WTC11 (cell line): ENCODE measurements around the gene ACTN1. TPM values are rescaled to one million over a fixed set of nuclear protein-coding genes. Genes with fewer than 3 reads are reported as not detected.
A peak's percentile ranks its signal among the peaks of the same experiment; 100 is the strongest.

Experiments
- ATAC-seq: fragments of 200-7000 bp; cut with Tn5 transposase; 2 replicates; pipeline ENCODE4 v1.10.0; 2021; ENCODE audit warnings: mild to moderate bottlenecking, moderate library complexity
- CTCF ChIA-PET: fragments of 300-600 bp; sonication (Branson Sonifier 250); formaldehyde crosslinking; loops from one replicate; lab custom pipeline; 2021; ENCODE audit warnings: antibody characterized with exemption; lab: Charles Lee
- POLR2A ChIA-PET: fragments of 350-600 bp; sonication (Branson Sonifier 250); formaldehyde crosslinking; loops from one replicate; lab custom pipeline; 2021; ENCODE audit warnings: antibody characterized with exemption; lab: Charles Lee
- DNase-seq: peaks from one replicate; pipeline ENCODE4 v3.0.0; 2021; ENCODE audit warnings: low spot score
- H3K27ac Mint-ChIP-seq: 2 replicates; pipeline ENCODE4 v1.8.0; 2021; ENCODE audit warnings: mixed read lengths
- H3K27me3 Mint-ChIP-seq: 2 replicates; pipeline ENCODE4 v1.8.0; 2021; ENCODE audit warnings: low read depth, mild to moderate bottlenecking, moderate library complexity, mixed read lengths
- H3K36me3 Mint-ChIP-seq: 2 replicates; pipeline ENCODE4 v1.8.0; 2021; ENCODE audit warnings: mixed read lengths
- H3K4me1 Mint-ChIP-seq: 2 replicates; pipeline ENCODE4 v1.8.0; 2022; ENCODE audit warnings: mixed read lengths
- H3K4me3 Mint-ChIP-seq: 2 replicates; pipeline ENCODE4 v1.8.0; 2021; ENCODE audit warnings: mild to moderate bottlenecking, moderate library complexity, mixed read lengths
- H3K9me3 Mint-ChIP-seq: 2 replicates; pipeline ENCODE4 v1.8.0; 2021; ENCODE audit warnings: mixed read lengths
- ATF3 ChIP-seq: sonication (generic); formaldehyde crosslinking; conservative IDR thresholded peaks from 2 replicates; pipeline ENCODE4 v1.8.1; 2022; ENCODE audit warnings: mild to moderate bottlenecking, missing genetic modification reagents
- ATF6 ChIP-seq: sonication (generic); formaldehyde crosslinking; IDR thresholded peaks from 2 replicates; pipeline ENCODE4 v1.8.1; 2023; ENCODE audit warnings: mild to moderate bottlenecking, missing genetic modification reagents
- CREB1 ChIP-seq: sonication (generic); formaldehyde crosslinking; IDR thresholded peaks from 2 replicates; pipeline ENCODE4 v1.8.0; 2023; ENCODE audit warnings: mild to moderate bottlenecking, missing genetic modification reagents
- E2F4 ChIP-seq: sonication (generic); formaldehyde crosslinking; IDR thresholded peaks from 2 replicates; pipeline ENCODE4 v1.8.1; 2022; ENCODE audit warnings: low read depth, mild to moderate bottlenecking, moderate library complexity, missing genetic modification reagents, borderline replicate concordance
- ERG ChIP-seq: fragments of 250-450 bp; sonication (Bioruptor Pico); IDR thresholded peaks from 2 replicates; pipeline ENCODE4 v1.8.0; 2021; ENCODE audit warnings: mild to moderate bottlenecking
- GRHL2 ChIP-seq: fragments of 250-450 bp; sonication (Bioruptor Pico); IDR thresholded peaks from 2 replicates; pipeline ENCODE4 v1.8.0; 2022; ENCODE audit warnings: mild to moderate bottlenecking, moderate library complexity; ENCODE audit not compliant: insufficient replicate concordance, severe bottlenecking
- GTF2I ChIP-seq: fragments of 250-450 bp; sonication (Bioruptor Pico); conservative IDR thresholded peaks from 2 replicates; pipeline ENCODE4 v1.4.0; 2021; ENCODE audit warnings: mild to moderate bottlenecking
- IRF2 ChIP-seq: sonication (generic); formaldehyde crosslinking; IDR thresholded peaks from 2 replicates; pipeline ENCODE4 v1.8.0; 2022; ENCODE audit warnings: low read depth, missing genetic modification reagents, borderline replicate concordance
- KAT7 ChIP-seq: sonication (generic); formaldehyde crosslinking; IDR thresholded peaks from 2 replicates; pipeline ENCODE4 v1.8.1; 2023; ENCODE audit warnings: missing genetic modification reagents, mild to moderate bottlenecking, borderline replicate concordance
- NFATC4 ChIP-seq: fragments of 250-450 bp; sonication (Bioruptor Pico); IDR thresholded peaks from 2 replicates; pipeline ENCODE4 v1.9.0; 2021; ENCODE audit warnings: mild to moderate bottlenecking
- OVOL2 ChIP-seq: fragments of 250-450 bp; sonication (Bioruptor Pico); IDR thresholded peaks from 2 replicates; pipeline ENCODE4 v1.9.0; 2021; ENCODE audit warnings: mild to moderate bottlenecking, borderline replicate concordance
- PRRX2 ChIP-seq: fragments of 250-450 bp; sonication (Bioruptor Pico); IDR thresholded peaks from 2 replicates; pipeline ENCODE4 v1.8.0; 2021; ENCODE audit warnings: mild to moderate bottlenecking
- RELA ChIP-seq: sonication (generic); formaldehyde crosslinking; IDR thresholded peaks from 2 replicates; pipeline ENCODE4 v1.8.1; 2022; ENCODE audit warnings: missing genetic modification reagents, mild to moderate bottlenecking, borderline replicate concordance
- SOX15 ChIP-seq: fragments of 250-450 bp; sonication (Bioruptor Pico); IDR thresholded peaks from 2 replicates; pipeline ENCODE4 v1.9.0; 2021; ENCODE audit warnings: mild to moderate bottlenecking
- TEAD4 ChIP-seq: sonication (generic); formaldehyde crosslinking; IDR thresholded peaks from 2 replicates; pipeline ENCODE4 v1.8.0; 2022; ENCODE audit warnings: mild to moderate bottlenecking, missing genetic modification reagents
- USF2 ChIP-seq: sonication (generic); formaldehyde crosslinking; IDR thresholded peaks from 2 replicates; pipeline ENCODE4 v1.8.1; 2023; ENCODE audit warnings: mild to moderate bottlenecking, missing genetic modification reagents, moderate library complexity
- ZNF138 ChIP-seq: sonication (generic); formaldehyde crosslinking; conservative IDR thresholded peaks from 2 replicates; pipeline ENCODE4 v1.8.1; 2022; ENCODE audit warnings: mild to moderate bottlenecking, moderate library complexity, missing genetic modification reagents
- ZNF219 ChIP-seq: sonication (generic); formaldehyde crosslinking; IDR thresholded peaks from 2 replicates; pipeline ENCODE4 v1.8.0; 2023; ENCODE audit warnings: missing genetic modification reagents, mild to moderate bottlenecking, borderline replicate concordance
- ZNF671 ChIP-seq: fragments of 250-450 bp; sonication (Bioruptor Pico); IDR thresholded peaks from 2 replicates; pipeline ENCODE4 v1.8.0; 2021; ENCODE audit warnings: mild to moderate bottlenecking
- total RNA-seq: library from RNA; stranded (reverse); gene quantifications from 3 replicates; pipeline ENCODE4 v1.2.3, GENCODE V29; 2021
- TF ChIP-seq, protein P1 (sequence below): fragments of 200-600 bp; IDR thresholded peaks from 2 replicates; pipeline ENCODE4 v1.8.0; 2022; ENCODE audit warnings: antibody characterized with exemption
- TF ChIP-seq, protein P2 (sequence below): sonication (generic); formaldehyde crosslinking; conservative IDR thresholded peaks from 2 replicates; pipeline ENCODE4 v1.8.1; 2023; ENCODE audit warnings: mild to moderate bottlenecking, low read depth, missing genetic modification reagents, moderate library complexity
- TF ChIP-seq, protein P3 (sequence below): sonication (generic); formaldehyde crosslinking; IDR thresholded peaks from 2 replicates; pipeline ENCODE4 v1.8.1; 2023; ENCODE audit warnings: mild to moderate bottlenecking, missing genetic modification reagents, moderate library complexity

The ACTN1 gene
- total RNA-seq, 1 experiment from 2014 or later: 196 TPM

- H3K9me3 Mint-ChIP-seq: peaks cover 8% of the 10 kb centered on the region
- TF ChIP-seq, protein P1, sequence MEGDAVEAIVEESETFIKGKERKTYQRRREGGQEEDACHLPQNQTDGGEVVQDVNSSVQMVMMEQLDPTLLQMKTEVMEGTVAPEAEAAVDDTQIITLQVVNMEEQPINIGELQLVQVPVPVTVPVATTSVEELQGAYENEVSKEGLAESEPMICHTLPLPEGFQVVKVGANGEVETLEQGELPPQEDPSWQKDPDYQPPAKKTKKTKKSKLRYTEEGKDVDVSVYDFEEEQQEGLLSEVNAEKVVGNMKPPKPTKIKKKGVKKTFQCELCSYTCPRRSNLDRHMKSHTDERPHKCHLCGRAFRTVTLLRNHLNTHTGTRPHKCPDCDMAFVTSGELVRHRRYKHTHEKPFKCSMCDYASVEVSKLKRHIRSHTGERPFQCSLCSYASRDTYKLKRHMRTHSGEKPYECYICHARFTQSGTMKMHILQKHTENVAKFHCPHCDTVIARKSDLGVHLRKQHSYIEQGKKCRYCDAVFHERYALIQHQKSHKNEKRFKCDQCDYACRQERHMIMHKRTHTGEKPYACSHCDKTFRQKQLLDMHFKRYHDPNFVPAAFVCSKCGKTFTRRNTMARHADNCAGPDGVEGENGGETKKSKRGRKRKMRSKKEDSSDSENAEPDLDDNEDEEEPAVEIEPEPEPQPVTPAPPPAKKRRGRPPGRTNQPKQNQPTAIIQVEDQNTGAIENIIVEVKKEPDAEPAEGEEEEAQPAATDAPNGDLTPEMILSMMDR: no peak
- no peak for TF ChIP-seq SOX15 (CRISPR knock-in tag)
- TF ChIP-seq NFATC4: no peak
- no peak for TF ChIP-seq USF2 (CRISPR knock-in tag)
- no peak for TF ChIP-seq IRF2 (CRISPR knock-in tag)
- no peak for TF ChIP-seq ZNF219
- TF ChIP-seq GTF2I: no peak
- no peak for TF ChIP-seq TEAD4 (CRISPR knock-in tag)
- TF ChIP-seq ERG (CRISPR knock-in tag): no peak
- TF ChIP-seq CREB1 (CRISPR knock-in tag): no peak
- TF ChIP-seq ZNF138 (CRISPR knock-in tag): no peak
- no peak for TF ChIP-seq GRHL2
- TF ChIP-seq RELA (CRISPR knock-in tag): no peak
- TF ChIP-seq E2F4 (CRISPR knock-in tag): no peak
- no peak for TF ChIP-seq OVOL2 (CRISPR knock-in tag)
- TF ChIP-seq, protein P2, sequence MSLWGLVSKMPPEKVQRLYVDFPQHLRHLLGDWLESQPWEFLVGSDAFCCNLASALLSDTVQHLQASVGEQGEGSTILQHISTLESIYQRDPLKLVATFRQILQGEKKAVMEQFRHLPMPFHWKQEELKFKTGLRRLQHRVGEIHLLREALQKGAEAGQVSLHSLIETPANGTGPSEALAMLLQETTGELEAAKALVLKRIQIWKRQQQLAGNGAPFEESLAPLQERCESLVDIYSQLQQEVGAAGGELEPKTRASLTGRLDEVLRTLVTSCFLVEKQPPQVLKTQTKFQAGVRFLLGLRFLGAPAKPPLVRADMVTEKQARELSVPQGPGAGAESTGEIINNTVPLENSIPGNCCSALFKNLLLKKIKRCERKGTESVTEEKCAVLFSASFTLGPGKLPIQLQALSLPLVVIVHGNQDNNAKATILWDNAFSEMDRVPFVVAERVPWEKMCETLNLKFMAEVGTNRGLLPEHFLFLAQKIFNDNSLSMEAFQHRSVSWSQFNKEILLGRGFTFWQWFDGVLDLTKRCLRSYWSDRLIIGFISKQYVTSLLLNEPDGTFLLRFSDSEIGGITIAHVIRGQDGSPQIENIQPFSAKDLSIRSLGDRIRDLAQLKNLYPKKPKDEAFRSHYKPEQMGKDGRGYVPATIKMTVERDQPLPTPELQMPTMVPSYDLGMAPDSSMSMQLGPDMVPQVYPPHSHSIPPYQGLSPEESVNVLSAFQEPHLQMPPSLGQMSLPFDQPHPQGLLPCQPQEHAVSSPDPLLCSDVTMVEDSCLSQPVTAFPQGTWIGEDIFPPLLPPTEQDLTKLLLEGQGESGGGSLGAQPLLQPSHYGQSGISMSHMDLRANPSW: no peak
- ATAC-seq: peak; percentile 8; the same call in 1 of the 2 replicates
- ChIA-PET CTCF (interaction anchor here (0.7 to 6.3 kb wide), 9 partner anchors 10 to 207 kb away, joined by 3 to 48 read pairs (median 4); no protein-coding TSS in a partner anchor), POLR2A (interaction anchor here (0.6 to 1.1 kb wide), 2 partner anchors 10 to 18 kb away, joined by 4 to 8 read pairs; no protein-coding TSS in a partner anchor)
- H3K36me3 Mint-ChIP-seq: peaks cover 70% of the 10 kb centered on the region
- no peak overlapping the region for H3K27ac Mint-ChIP-seq
- DNase-seq: no peak
- H3K4me1 Mint-ChIP-seq: peaks cover 31% of the 10 kb centered on the region
- H3K27me3 Mint-ChIP-seq: no peaks in the 10 kb centered on the region
- H3K4me3 Mint-ChIP-seq: no peak overlapping the region
Observed at GRCh38 chr14:68922201-68922621, 56.9 kb downstream of the ACTN1 start.

GRCh38 chr14:68921666-68922065, 57.4 kb downstream of the ACTN1 start:
- ChIA-PET POLR2A (interaction anchor here (1.1 kb wide), 1 partner anchor 18 kb away, joined by 4 read pairs; no protein-coding TSS in a partner anchor), CTCF (interaction anchor here (0.7 to 6.3 kb wide), 10 partner anchors 9 to 208 kb away, joined by 3 to 48 read pairs (median 4); no protein-coding TSS in a partner anchor)
- H3K27me3 Mint-ChIP-seq: no peaks in the 10 kb centered on the region
- no peak overlapping the region for H3K27ac Mint-ChIP-seq
- DNase-seq: no peak
- peaks cover 70% of the 10 kb centered on the region for H3K36me3 Mint-ChIP-seq
- H3K9me3 Mint-ChIP-seq: peaks cover 7% of the 10 kb centered on the region
- peaks cover 31% of the 10 kb centered on the region for H3K4me1 Mint-ChIP-seq
- peak; percentile 78 for ATAC-seq
- H3K4me3 Mint-ChIP-seq: no peak overlapping the region
- TF ChIP-seq, protein P1: no peak
- TF ChIP-seq, protein P3, sequence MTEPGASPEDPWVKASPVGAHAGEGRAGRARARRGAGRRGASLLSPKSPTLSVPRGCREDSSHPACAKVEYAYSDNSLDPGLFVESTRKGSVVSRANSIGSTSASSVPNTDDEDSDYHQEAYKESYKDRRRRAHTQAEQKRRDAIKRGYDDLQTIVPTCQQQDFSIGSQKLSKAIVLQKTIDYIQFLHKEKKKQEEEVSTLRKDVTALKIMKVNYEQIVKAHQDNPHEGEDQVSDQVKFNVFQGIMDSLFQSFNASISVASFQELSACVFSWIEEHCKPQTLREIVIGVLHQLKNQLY: no peak
- no peak for TF ChIP-seq PRRX2 (CRISPR knock-in tag)
- no peak for TF ChIP-seq GRHL2
- TF ChIP-seq ZNF671 (CRISPR knock-in tag): no peak
- TF ChIP-seq ATF3: no peak
- TF ChIP-seq KAT7 (CRISPR knock-in tag): no peak
- TF ChIP-seq ATF6 (CRISPR knock-in tag): no peak
